GM21367 (cell line): ENCODE measurements around the gene MTRF1L.
"Not testable (repeated sequence)": the region's sequence is repeated elsewhere in the genome, so short reads cannot be mapped to it uniquely, and the experiment has no call there.

ENCODE experiments used
- ATAC-seq: cut with Tn5 transposase; IDR thresholded peaks from one replicate; pipeline ENCODE4 v1.9.1; 2021; ENCODE audit not compliant: unreplicated experiment

Gene MTRF1L

DNA sequence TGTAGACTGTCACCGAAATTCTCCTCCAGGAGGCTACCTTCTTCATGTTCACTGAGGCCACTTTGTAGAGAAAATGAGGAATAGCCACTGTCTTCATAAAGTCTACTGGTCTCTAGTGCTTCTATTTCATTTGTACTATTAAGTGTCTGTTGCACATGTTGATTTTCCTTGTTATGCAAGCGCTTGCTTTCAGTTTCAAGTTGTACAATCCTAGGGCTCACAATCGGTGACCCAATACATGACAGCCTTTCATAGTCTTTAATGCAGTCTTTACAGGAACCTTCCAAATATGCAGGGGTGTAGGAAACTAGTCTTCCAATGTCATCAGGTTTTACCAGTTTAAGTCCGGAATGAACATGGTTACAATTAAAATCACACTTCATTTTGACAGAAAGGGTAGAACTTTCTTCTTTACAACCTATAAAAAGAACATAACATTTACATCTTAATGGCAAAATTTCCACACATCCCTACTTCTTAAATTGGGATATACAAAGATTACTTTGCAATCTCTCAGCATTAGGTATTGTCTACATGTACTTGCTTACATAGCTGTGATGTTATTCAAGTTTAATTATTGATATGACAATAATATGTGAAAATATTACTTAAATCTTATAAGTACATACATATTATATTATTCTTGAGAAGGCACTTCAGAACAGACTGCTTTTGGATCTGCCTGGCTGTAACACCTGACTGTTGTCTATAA is 27.1 kb downstream of the MTRF1L start:
- ATAC-seq: peak; percentile 62

DNA sequence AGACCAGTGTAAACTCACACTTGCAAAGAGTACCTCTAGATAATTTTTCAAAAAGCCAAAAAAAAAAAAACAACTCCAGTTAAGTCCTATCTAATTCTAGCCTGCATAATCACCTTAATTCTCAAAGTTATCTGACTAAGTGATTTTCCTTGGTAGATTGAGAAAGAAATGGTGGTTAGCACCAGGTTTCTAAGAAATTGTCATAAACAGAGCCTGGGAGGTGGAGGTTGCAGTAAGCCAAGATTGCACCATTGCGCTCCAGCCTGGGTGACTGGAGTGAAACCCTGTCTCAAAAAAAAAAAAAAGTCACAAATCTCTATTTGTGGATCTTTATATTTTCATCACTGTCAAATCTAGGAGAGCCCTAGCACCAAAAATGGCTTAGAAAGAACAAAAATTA is 28.6 kb downstream of the MTRF1L start:
- ATAC-seq: no peak

DNA sequence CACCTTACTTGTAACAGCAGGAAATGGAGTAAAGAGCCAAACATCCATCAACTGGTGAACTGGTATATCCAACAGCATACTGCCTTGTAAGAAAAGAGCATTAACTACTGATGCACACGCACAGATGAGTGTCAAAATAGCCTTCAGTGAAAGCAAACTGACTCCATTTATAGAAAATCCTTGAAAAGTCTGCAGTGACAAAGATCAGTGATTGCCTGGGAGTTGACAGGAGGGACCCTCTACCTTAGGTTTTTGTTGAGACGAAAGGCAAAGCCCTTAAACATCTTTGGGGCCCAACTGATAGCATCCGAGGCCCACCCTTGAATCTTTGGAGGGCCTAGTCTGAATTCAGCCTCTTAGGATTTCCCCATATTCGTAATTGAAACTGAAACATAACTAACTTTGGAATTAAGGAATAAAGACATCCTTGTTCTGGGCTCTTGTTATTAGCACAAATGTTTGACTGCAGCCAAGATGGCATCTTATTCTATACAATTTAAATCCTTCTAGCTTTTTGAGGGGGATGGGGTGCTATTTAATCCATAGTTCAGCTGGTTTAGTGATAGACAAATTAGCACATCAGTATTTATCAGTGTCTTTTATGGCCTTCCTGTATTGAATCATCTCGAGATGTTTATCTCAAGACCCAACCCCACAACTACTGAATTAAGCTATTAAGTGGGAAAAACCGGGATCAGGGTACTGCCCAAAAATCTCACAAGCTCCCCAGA is 32.7 kb downstream of the MTRF1L start:
- no peak for ATAC-seq

DNA sequence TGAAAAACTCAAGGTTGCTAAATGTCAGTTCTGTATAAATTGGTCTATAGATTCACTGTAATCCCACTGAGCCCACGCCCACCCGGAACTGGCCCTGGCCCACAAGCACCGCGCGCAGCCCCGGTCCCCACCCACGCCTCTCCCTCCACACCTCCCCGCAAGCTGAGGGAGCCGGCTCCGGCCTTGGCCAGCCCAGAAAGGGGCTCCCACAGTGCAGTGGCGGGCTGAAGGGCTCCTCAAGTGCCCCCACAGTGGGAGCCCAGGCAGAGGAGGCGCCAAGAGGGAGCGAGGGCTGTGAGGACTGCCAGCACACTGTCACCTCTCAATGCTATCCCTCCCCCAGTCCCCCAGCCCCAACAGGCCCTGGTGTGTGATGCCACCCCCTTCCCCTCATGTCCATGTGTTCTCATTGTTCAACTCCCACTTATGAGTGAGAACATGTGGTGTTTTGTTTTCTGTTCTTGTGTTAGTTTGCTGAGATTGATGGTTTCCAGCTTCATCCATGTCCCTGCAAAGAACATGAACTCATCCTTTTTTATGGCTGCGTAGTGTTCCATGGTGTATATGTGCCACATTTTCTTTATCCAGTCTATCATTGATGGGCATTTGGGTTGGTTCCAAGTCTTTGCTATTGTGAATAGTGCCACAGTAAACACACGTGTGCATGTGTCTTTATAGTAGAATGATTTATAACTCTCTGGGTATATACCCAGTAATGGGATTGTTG is 36.2 kb downstream of the MTRF1L start:
- not testable (repeated sequence) for ATAC-seq

DNA sequence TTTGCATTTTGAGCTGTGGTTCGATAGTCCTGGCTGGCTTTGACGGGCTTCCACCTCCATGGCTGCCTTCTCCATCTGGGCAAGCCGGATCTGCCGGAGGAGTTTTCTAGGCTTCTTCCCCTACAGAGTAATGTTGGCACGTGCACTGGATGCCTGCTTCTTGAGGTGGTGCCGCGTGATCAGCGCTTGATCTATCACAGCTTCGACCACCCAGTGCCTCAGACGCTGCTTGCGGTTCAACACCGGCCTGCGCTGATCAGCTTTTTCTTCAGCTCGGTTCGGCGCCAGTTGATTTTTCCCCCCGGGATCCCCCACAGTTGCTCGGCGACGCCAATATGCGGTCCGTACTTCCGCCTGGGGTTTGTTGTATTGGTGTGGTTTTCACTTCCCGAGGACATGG is 43.2 kb downstream of the MTRF1L start:
- no peak for ATAC-seq

DNA sequence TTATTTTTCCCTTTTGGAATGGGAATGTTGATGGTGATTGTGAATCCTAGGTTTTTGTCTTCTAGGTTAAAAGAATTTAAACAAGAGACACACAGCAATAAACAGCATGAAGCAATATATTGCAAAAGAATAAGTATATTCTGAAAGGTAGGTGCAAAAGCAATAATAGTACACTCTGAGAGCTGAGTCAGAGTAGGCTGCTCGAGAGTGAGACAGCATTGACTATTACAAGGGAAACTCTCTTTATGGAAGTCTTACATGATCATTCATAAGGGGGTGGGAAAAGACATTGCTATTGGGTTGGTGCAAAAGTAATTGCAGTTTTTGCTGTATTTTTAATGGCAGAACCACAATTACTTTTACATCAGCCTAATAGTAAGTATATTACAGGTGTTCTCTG is 44.7 kb downstream of the MTRF1L start:
- no peak for ATAC-seq

DNA sequence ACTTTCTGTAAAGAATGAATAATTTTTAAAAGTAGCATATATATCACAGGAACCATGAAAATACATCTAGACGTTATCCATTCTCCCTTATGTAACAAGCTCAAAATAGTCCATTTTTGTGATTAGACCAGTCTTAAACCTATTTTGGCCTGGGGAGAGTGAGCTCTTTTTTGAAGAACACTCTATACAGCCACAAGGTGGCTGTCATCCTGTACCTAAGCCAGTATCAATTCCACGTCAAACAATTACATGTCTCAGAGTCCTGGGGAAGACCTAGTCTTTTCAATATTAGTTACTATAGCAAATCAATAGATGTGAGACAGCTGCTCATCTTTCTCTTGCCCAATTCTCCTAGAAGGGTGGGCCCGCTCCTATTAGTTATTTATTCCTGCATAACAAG is 48.1 kb downstream of the MTRF1L start:
- ATAC-seq: peak; percentile 50

DNA sequence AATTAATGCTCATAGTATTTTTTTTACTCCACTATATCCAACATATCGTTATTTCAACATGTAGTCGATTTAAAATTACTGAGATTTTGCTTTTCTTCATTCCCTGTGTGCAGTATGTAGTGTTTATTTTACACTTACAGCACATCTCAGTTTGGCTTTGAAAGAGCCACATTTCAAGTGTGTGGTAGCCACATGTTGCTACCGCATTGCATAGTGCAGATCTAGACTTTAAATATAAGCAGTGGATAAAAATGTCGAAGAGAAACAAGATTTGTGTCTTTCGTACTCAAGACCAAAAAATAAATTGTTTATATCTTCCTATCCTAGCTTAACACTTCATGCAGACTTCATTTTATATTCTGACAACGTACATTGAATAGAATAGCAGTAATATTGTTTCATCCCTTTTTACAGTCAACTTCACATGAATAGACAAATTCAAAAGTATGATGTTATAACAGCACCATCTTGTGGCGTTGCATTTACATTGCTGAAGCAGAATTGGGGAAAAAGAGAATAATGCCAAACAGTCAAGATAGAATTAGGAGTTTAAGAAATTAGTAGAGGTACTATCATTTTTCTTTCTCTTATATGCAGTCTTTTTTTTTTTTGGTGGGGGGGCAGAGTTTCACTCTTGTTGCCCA is 49.5 kb downstream of the MTRF1L start:
- ATAC-seq: no peak

DNA sequence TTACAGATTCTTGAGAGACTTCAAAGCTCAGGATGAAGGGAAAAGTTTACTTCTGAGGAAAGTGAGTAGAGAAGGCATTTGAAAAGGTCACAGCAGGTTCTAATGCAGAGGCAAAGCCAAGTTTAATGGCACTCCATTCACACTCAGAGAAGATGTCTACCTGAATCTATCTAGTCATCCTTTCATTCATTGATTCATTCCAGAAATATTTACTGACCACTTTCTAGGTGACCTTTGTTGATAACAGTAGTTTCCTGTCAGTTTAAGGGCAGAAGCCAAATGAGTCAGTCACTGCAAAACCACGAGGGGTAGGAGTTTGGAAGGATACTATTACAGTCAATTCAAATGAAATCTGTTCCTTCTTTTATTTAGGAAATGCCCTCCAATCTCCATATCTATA is 50.5 kb downstream of the MTRF1L start:
- ATAC-seq: no peak

DNA sequence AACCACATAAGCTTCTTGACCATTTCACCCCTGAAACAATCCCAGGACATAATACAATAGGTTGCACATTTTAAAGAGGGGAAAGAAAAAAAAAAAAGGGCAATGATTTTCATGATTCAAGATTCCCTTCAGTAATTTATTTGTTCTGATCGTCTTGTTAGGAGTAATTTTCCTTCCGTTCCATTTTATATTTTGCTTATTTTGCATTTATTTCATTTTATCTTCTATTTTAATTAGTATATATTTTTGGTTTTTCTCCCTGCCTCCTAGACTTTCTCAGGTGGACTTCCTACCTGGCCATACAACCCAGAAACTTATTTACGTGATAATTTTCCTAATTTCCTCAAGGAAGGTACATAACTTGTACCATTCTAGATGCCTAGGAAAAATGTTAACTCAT is 52.3 kb downstream of the MTRF1L start:
- ATAC-seq: no peak

DNA sequence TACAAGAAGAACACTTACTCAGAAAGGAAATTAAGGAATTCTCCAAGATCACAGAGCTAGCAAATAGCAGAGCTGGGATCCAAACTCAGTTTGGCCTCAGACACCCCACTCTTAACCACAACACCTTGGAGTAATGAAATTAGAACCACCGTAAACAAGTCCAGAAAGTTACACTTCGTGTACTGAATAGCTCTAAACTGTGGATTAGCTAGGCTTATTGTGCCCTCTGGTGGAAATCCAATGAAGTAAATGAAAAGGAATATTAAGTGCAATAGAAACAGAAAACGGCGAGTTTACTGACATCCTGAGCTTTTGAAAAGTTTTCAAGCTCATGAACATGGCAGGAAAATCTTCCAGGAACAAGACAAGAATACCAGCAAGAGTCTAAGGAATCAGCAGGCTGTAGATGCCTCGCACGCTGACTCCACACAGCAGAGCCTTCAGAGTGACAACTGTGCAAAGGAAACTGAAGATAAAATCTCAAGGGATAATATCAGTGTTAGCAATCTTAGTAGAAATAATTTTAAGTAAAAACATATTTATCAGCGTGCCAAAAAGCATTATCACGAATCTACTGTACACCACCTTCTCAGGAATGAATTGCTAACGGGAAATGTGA is 54.2 kb downstream of the MTRF1L start:
- peak; percentile 87 for ATAC-seq

DNA sequence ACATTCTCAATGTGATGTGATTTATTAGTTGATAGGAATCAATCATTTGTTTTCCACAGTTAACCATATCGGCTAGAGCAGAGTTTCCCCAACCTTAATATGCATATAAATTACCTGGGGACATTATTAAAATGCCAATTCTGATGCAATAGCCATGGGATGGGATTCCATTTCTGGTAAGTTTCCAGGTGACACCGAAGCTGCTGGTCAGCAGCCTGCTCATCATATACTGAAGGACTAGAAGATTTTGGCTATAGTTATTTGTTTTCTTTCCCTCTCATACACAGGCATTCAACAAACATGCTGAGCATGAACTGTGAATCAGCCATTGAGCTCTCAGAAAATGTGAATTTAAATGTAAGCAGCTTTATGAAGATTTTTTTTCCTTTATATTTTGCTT is 55.5 kb downstream of the MTRF1L start:
- ATAC-seq: no peak

DNA sequence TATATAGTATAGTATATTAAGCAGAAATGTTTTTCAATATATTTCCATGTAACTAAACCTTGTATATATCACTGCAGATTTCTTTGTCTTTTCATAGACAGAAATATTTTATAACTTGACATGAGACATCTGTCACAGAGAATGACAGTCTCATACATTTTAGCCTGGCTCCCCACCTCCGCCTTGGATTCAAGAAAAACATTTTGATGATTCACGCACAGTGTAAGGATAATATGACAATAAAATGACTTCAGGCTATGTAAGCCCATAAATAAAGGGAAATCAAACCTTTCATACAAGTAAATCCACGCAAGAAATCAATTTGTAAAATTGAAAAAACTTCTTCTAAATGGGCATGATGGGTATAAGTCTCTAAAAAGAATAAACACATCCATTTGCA is 56.0 kb downstream of the MTRF1L start:
- no peak for ATAC-seq

DNA sequence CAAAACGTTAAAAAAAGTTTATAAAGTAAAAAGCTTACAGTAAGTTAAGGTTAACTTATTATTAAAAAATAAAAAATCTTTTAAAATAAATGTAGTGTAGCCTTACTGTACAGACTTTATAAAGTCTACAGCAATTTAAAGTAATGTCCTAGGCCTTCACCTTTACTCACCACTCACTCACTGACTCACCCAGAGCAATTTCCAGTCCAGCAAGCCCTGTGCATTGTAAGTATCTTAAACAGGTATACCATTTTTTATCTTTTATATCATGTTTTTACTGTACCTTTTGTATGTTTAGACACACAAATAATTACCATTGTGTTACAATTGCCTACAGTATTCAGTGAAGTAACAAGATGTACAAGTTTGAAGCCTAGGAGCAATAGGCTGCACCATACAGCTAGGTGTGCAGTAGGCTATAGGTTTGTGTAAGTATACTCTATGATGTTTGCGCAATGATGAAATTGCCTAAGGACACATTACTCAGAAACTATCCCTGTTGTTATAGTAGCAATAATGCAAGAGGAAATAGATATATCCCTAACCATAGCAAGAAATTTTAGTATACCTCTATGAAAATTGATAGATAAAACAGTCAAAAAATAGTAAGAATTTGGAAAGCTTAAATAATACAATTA is 59.1 kb downstream of the MTRF1L start:
- ATAC-seq: no peak

DNA sequence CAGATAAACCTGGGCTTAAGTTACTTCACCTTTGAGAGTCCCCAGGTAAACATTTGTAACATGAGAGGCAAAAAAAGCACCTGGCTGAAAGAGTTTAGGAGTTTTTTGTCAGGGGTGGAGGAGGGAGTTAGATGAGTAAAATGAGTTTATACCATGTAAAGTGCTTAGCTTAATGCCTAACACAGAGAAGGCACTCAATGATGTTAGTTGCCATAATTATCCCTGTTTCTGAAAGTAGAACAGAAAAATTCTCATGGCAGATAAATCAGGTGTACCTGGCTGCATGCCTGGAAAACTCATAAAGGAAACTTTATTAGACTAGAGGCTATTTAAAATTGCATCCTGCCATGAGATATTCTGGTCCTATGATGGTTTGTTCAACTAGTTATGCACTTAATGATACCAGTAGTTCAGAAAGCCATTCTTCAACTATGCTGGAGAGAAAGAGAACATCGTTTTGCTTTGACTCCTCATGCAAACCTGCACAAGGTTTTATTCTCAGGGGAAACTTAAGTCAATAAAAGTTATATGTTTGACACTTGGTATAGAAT is 60.1 kb downstream of the MTRF1L start:
- ATAC-seq: no peak

DNA sequence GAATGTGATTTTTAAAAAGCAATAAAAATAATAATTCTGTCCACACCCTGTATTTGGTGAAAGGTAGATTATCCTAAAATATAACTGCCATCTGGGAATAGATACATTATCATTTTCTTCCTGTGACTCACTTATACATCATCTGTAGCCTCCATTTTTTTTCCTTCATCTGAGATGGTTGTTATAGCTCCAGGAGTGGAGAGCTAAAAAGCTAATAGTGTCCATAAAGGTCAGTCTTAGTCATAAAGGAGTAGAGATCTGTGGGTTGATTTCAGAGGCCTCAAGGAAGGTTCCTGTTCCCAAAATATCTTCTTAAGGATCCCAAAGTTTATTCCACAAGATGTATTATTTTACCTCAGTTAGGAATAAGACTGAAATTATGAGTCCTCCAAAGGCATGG is 60.8 kb downstream of the MTRF1L start:
- no peak for ATAC-seq
